K562 (cell line): ENCODE data around the gene ZNF750. TPM values are rescaled to one million over a fixed set of nuclear protein-coding genes. Genes with fewer than 3 reads are reported as not detected.

Experiments used
- ATAC-seq: fragments of 200-7000 bp; cut with Tn5 transposase; 3 replicates; pipeline ENCODE4 v1.9.1; 2020; ENCODE audit warnings: moderate library complexity
- BruUV-seq: library from RNA; stranded (reverse); fragments of 400-500 nt; replicated peaks from 2 replicates; lab custom pipeline; 2021; lab: Mats Ljungman, UMichigan
- CTCF ChIA-PET: fragments of 300-600 bp; formaldehyde crosslinking; extraction: SDS; loops from one replicate; lab custom pipeline; 2021; ENCODE audit warnings: low intra/inter-chr PET ratio; lab: Yijun Ruan, JAX
- POLR2A ChIA-PET: fragments of 300-600, 350-650 bp; sonication (Branson Sonifier 250); formaldehyde crosslinking; extraction: SDS; loops from one replicate; lab custom pipeline; 2021; ENCODE audit warnings: antibody characterized with exemption, inconsistent platforms; lab: Yijun Ruan, JAX
- DNase-seq, 4 experiments: peaks; one replicate each; pipeline versions ENCODE4 v3.0.0 to v3.0.0-alpha.2; 2011 to 2018; ENCODE audit warnings: low spot score in 3 of 4, mixed read lengths in 3 of 4; ENCODE audit errors: extremely low read depth in 1 of 4
- FAIRE-seq: peaks from 2 replicates; lab custom pipeline; 2011; peaks lifted over from hg19 to GRCh38; lab: Jason Lieb, UNC
- H2AFZ ChIP-seq: 2 replicates; pipeline ENCODE4 v1.6.0; 2011; ENCODE audit warnings: low read depth, low read length, control low read depth, inconsistent platforms
- H3K27ac ChIP-seq: fragments of 200-600 bp; 3 replicates; pipeline ENCODE4 v1.8.0; 2011; ENCODE audit warnings: low read depth, mild to moderate bottlenecking, control low read depth, inconsistent platforms, low read length, moderate library complexity, mixed read lengths; ENCODE audit errors: extremely low read depth
- H3K27me3 ChIP-seq, 2 experiments: fragments of 300-600 bp in 1 of 2; 2 replicates in 1 of 2; 3 replicates in 1 of 2; pipeline versions ENCODE4 v1.6.0 to v1.8.0; 2011; ENCODE audit warnings: inconsistent platforms in 2 of 2, low read length in 2 of 2, mild to moderate bottlenecking in 1 of 2, mixed read lengths in 1 of 2, moderate library complexity in 1 of 2; ENCODE audit not compliant: control insufficient read depth in 2 of 2, insufficient read depth in 2 of 2
- H3K36me3 ChIP-seq: fragments of 300-600 bp; 3 replicates; pipeline ENCODE4 v1.8.0; 2011; ENCODE audit warnings: mild to moderate bottlenecking, low read length, inconsistent platforms; ENCODE audit not compliant: control insufficient read depth, insufficient read depth
- H3K4me1 ChIP-seq, 2 experiments: fragments of 200-600 bp in 1 of 2; replicated peaks in 1 of 2; 2 replicates in 1 of 2; 3 replicates in 1 of 2; pipeline versions ENCODE4 v1.5.1 to v1.8.0; 2011; ENCODE audit warnings: inconsistent platforms in 2 of 2, low read length in 2 of 2, mild to moderate bottlenecking in 1 of 2, mixed read lengths in 1 of 2, moderate library complexity in 1 of 2; ENCODE audit not compliant: control insufficient read depth in 2 of 2, insufficient read depth in 2 of 2
- H3K4me2 ChIP-seq: 2 replicates; pipeline ENCODE4 v1.6.1; 2011; ENCODE audit warnings: low read length, control low read depth, inconsistent platforms, mixed read lengths; ENCODE audit not compliant: insufficient read depth
- H3K4me3 ChIP-seq: fragments of 200-600 bp; sonication (generic), shearing (Covaris generic); 2 replicates; pipeline ENCODE4 v1.5.1; 2016; ENCODE audit warnings: control low read depth, inconsistent platforms
- H3K79me2 ChIP-seq: fragments of 200-600 bp; 3 replicates; pipeline ENCODE4 v1.8.0; 2011; ENCODE audit warnings: low read length, inconsistent platforms; ENCODE audit not compliant: control insufficient read depth, insufficient read depth
- H3K9ac ChIP-seq, 2 experiments: 2 replicates each; pipeline versions ENCODE4 v1.6.0 to v1.6.1; 2011; ENCODE audit warnings: low read depth in 2 of 2, low read length in 2 of 2, control low read depth in 1 of 2, inconsistent platforms in 1 of 2, mild to moderate bottlenecking in 1 of 2, mixed read lengths in 1 of 2; ENCODE audit not compliant: insufficient read depth in 1 of 2
- H3K9me1 ChIP-seq: one replicate; pipeline ENCODE4 v1.6.0; 2011; ENCODE audit warnings: inconsistent platforms, mild to moderate bottlenecking, low read length, moderate library complexity; ENCODE audit not compliant: control insufficient read depth, insufficient read depth
- H3K9me3 ChIP-seq: replicated peaks from 2 replicates; pipeline ENCODE4 v1.5.1; 2011; ENCODE audit warnings: low read depth, low read length, inconsistent platforms; ENCODE audit not compliant: control insufficient read depth, insufficient read depth
- H4K20me1 ChIP-seq: replicated peaks from 2 replicates; pipeline ENCODE4 v1.6.1; 2011; ENCODE audit warnings: low read length, inconsistent platforms, mixed read lengths; ENCODE audit not compliant: control insufficient read depth, insufficient read depth
- ADNP ChIP-seq: fragments of 200-800 bp; sonication (Bioruptor generic); IDR thresholded peaks from 2 replicates; pipeline ENCODE4 v1.6.1; 2016; ENCODE audit warnings: missing genetic modification characterization, missing compliant biosample characterization
- BHLHE40 ChIP-seq: IDR thresholded peaks from 2 replicates; pipeline ENCODE4 v1.6.1; 2011; ENCODE audit warnings: low read length, improper control_type of control experiment
- CBX2 ChIP-seq: fragments of 200-600 bp; sonication (generic); IDR thresholded peaks from one replicate; pipeline ENCODE4 v1.6.1; 2012; ENCODE audit warnings: mild to moderate bottlenecking, low read length, inconsistent platforms; ENCODE audit not compliant: insufficient read depth, poor library complexity, severe bottlenecking
- CXXC5 ChIP-seq: fragments of 250-450 bp; sonication (Bioruptor Pico); IDR thresholded peaks from 2 replicates; pipeline ENCODE4 v1.8.0; 2022; ENCODE audit warnings: inconsistent platforms, mild to moderate bottlenecking, moderate library complexity
- FOXO4 ChIP-seq: fragments of 450-650 bp; formaldehyde crosslinking; IDR thresholded peaks from 2 replicates; pipeline ENCODE4 v1.4.0; 2020; ENCODE audit warnings: mild to moderate bottlenecking, moderate library complexity
- JUN ChIP-seq, 2 experiments: sonication (generic) in 1 of 2; formaldehyde crosslinking in 1 of 2; IDR thresholded peaks; 2 replicates each; pipeline versions ENCODE4 v1.6.1 to v1.8.0; 2012 to 2022; ENCODE audit warnings: borderline replicate concordance in 2 of 2, mild to moderate bottlenecking in 2 of 2, improper control_type of control experiment in 1 of 2, low read depth in 1 of 2, low read length in 1 of 2, missing genetic modification reagents in 1 of 2
- L3MBTL2 ChIP-seq: fragments of 450-650 bp; IDR thresholded peaks from 2 replicates; pipeline ENCODE4 v1.6.1; 2016; ENCODE audit warnings: mild to moderate bottlenecking, moderate library complexity
- MNT ChIP-seq, 2 experiments: fragments of 450-650 bp; conservative IDR thresholded peaks; 2 replicates each; pipeline ENCODE4 v1.6.1; 2017; ENCODE audit warnings: mild to moderate bottlenecking in 2 of 2, moderate library complexity in 2 of 2
- MYBL2 ChIP-seq, 2 experiments: fragments of 450-650 bp in 1 of 2; sonication (generic) in 1 of 2; formaldehyde crosslinking in 1 of 2; IDR thresholded peaks; 2 replicates each; pipeline versions ENCODE4 v1.6.1 to v1.8.1; 2017 to 2022; ENCODE audit warnings: borderline replicate concordance in 1 of 2, inconsistent platforms in 1 of 2, low read depth in 1 of 2, mild to moderate bottlenecking in 1 of 2, missing genetic modification reagents in 1 of 2, moderate library complexity in 1 of 2
- NCOR1 ChIP-seq: fragments of 450-650 bp; IDR thresholded peaks from 2 replicates; pipeline ENCODE4 v1.6.1; 2016; ENCODE audit warnings: mild to moderate bottlenecking, moderate library complexity
- NONO ChIP-seq, 2 experiments: fragments of 200-400 bp in 1 of 2; fragments of 450-650 bp in 1 of 2; formaldehyde crosslinking in 1 of 2; IDR thresholded peaks; 2 replicates each; pipeline ENCODE4 v1.6.1; 2017; ENCODE audit warnings: low read depth in 2 of 2, mild to moderate bottlenecking in 2 of 2, moderate library complexity in 2 of 2, low read length in 1 of 2
- ZKSCAN8 ChIP-seq: fragments of 200-800 bp; sonication (Bioruptor generic); IDR thresholded peaks from 2 replicates; pipeline ENCODE4 v1.6.1; 2016; ENCODE audit warnings: missing genetic modification characterization, missing compliant biosample characterization
- ZNF354B ChIP-seq: fragments of 250-450 bp; sonication (Bioruptor Pico); IDR thresholded peaks from 2 replicates; pipeline ENCODE4 v1.4.0; 2020
- ZNF785 ChIP-seq: fragments of 250-450 bp; sonication (Bioruptor Pico); IDR thresholded peaks from 2 replicates; pipeline ENCODE4 v1.4.0; 2020; ENCODE audit warnings: mild to moderate bottlenecking
- WGBS: fragments of 100-300 bp; shearing (Covaris generic); methylation state at CpG from one replicate; pipeline ENCODE4 v1.1.6; 2016; ENCODE audit warnings: low coverage, mixed read lengths; ENCODE audit not compliant: insufficient coverage; ENCODE audit errors: missing lambda C conversion rate; 5-methylcytosine and 5-hydroxymethylcytosine counted together
- in situ Hi-C: fragments of 300-500 bp; cut with MboI; formaldehyde crosslinking; loops from 4 replicates; pipeline ENCODE4 v1.15.0; 2018; ENCODE audit warnings: inconsistent platforms, mixed read lengths
- intact Hi-C: fragments of 100-400 bp; cut with micrococcal nuclease; formaldehyde crosslinking; loops from 2 replicates; pipeline ENCODE4 v1.14.2; 2022
- polyA plus RNA-seq, 8 experiments: library from polyadenylated mRNA; depleted of rRNA in 4 of 8; stranded (reverse) in 5 of 8; unstranded in 3 of 8; fragments of >200 nt; fragmentation: Nextera tagmentation in 2 of 8; fragmentation: Illumina TruSeq in 1 of 8; extraction: Ambion mirVana in 2 of 8; extraction: Trizol in 1 of 8; gene quantifications; 2 replicates each; pipeline versions ENCODE4 v1.2.1 to v1.2.3, GENCODE V29; 2011 to 2014; ENCODE audit warnings: inconsistent platforms in 1 of 8, missing spikeins in 1 of 8
- total RNA-seq, 7 experiments: library from RNA; depleted of rRNA in 6 of 7; stranded (reverse); fragments of >200 nt in 6 of 7; fragmentation: Illumina TruSeq in 2 of 7; extraction: Trizol in 2 of 7; gene quantifications; 2 replicates each; pipeline versions ENCODE4 v1.2.1 to v1.2.3, GENCODE V29; 2011 to 2021; ENCODE audit warnings: low replicate concordance in 1 of 7

The ZNF750 gene
- total and polyA plus RNA-seq, 9 of the 15 experiments (the other 6 are each of a cell fraction or from before 2014, with no cell fraction given) = not detected

GRCh38 chr17:82876149-82876548 lies 36.3 kb upstream of the ZNF750 start (continued):
- TF ChIP-seq MNT (conservative IDR thresholded peaks at IDR 0.05) (peak in 1 of 2 experiments; percentile 46; a peak in 2 of 4 replicates), L3MBTL2 (peak; percentile 71; the same call in 1 of the 2 replicates), JUN (IDR thresholded peaks at IDR 0.05; ENCODE audit: borderline replicate concordance, low read depth, low read length) (peak; percentile 30; the same call in 1 of the 2 replicates), JUN (CRISPR knock-in tag; IDR thresholded peaks at IDR 0.05; ENCODE audit: borderline replicate concordance) (no peak), ZKSCAN8 (CRISPR knock-in tag) (peak; percentile 17; the same call in 1 of the 2 replicates), NONO (IDR thresholded peaks at IDR 0.05; ENCODE audit: low read depth in 2 of 2, low read length in 1 of 2) (no peak), ADNP (tag) (no peak), CXXC5 (peak; percentile 27; the same call in 1 of the 2 replicates), BHLHE40 (0 out of 2 replicates have a peak, but pooled peaks have one; percentile 27)
- TF ChIP-seq, all 486 proteins: peak for 14

GRCh38 chr17:82875407-82875856 lies 35.6 kb upstream of the ZNF750 start:
- H3K9ac ChIP-seq = peak overlapping the region in 1 of 2 experiments; percentile 48; a peak in 2 of 4 replicates
- H4K20me1 ChIP-seq = no peaks in the 10 kb centered on the region
- no peak overlapping the region for H3K4me2 ChIP-seq
- CTCF ChIA-PET = no interaction called here
- H3K27ac ChIP-seq = no peak overlapping the region
- no peak for DNase-seq
- FAIRE-seq = no peak
- no TSS peak for BruUV-seq
- ATAC-seq = no peak
- peaks cover 17 to 42% of the 10 kb centered on the region in 2 experiments; a peak in 4 of 5 replicates for H3K4me1 ChIP-seq
- H3K27me3 ChIP-seq = no peaks in the 10 kb centered on the region
- peaks cover 20% of the 10 kb centered on the region for H3K79me2 ChIP-seq
- no peaks in the 10 kb centered on the region for H3K9me1 ChIP-seq
- no peak for TF ChIP-seq ZNF354B (CRISPR knock-in tag)
- no peak for TF ChIP-seq NCOR1
- TF ChIP-seq CBX2 = no peak
- TF ChIP-seq ZNF785 = no peak
- no peak for TF ChIP-seq FOXO4 (CRISPR knock-in tag)
- TF ChIP-seq MYBL2 (IDR thresholded peaks at IDR 0.05; ENCODE audit: low read depth) = no peak
- 0 out of 2 replicates have a peak, but pooled peaks have one; percentile 42 for TF ChIP-seq MYBL2 (CRISPR knock-in tag; IDR thresholded peaks at IDR 0.05; ENCODE audit: borderline replicate concordance)
- intact Hi-C loops (no loop called here), in situ Hi-C loops (no loop called here)
- H3K4me3 ChIP-seq = no peak overlapping the region
- peaks cover 40% of the 10 kb centered on the region; the same call in 2 of the 3 replicates for H3K36me3 ChIP-seq
- no peaks in the 10 kb centered on the region for H3K9me3 ChIP-seq
- 88% methylated on average over 19 of the region's 19 CpGs for WGBS
- H2AFZ ChIP-seq = no peak overlapping the region; the same call in 1 of the 2 replicates
- POLR2A ChIA-PET = interaction anchor here (0.8 to 2.8 kb wide), 3 partner anchors 10 to 22 kb away, joined by 3 to 20 read pairs (median 4); no protein-coding TSS in a partner anchor
